ENCODE results near the gene VPS25.

Gene VPS25

DNA sequence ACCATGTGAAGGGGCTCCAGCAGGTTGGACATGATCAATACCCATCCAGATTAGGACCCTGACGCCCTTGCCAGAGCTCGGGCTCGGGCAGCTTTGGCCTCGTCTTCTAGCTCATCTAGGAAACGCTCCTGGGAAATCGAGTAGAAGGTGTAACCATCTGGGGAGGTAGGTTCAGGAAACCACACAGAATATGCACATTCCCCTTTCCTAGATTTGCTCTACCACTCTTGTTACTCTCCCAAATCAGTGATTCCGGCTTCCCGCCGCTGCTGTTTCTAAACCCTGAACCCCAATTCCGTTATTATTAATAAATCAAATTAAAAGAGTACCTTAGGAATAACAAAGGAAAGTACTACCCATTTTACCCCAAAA lies 24.7 kb downstream of the VPS25 start:
- POLR2A ChIA-PET = interaction anchor here (0.6 to 2.1 kb wide), 10 partner anchors 10 to 119 kb away, joined by 3 to 16 read pairs (median 3); partner anchors contain the start of genes RAMP2, VPS25 and WNK4
- CTCF ChIA-PET = interaction anchor here (0.9 kb wide), 1 partner anchor 11 kb away, joined by 3 read pairs; no protein-coding TSS in a partner anchor
- no peak for DNase-seq (ENCODE audit: extremely low spot score)
- TF ChIP-seq FOXA1 (IDR thresholded peaks at IDR 0.05) (no peak), HDGF (IDR thresholded peaks at IDR 0.05; ENCODE audit: borderline replicate concordance) (no peak), FOXK2 (IDR thresholded peaks at IDR 0.05) (no peak), TARDBP (IDR thresholded peaks at IDR 0.05) (no peak), FOXM1 (IDR thresholded peaks at IDR 0.05; ENCODE audit: borderline replicate concordance) (no peak), SUZ12 (IDR thresholded peaks at IDR 0.05) (no peak), NFRKB (IDR thresholded peaks at IDR 0.05) (no peak), ZNF384 (IDR thresholded peaks at IDR 0.05) (no peak), BHLHE40 (IDR thresholded peaks at IDR 0.05; ENCODE audit: borderline replicate concordance) (no peak), SP1 (IDR thresholded peaks at IDR 0.05) (no peak), ELF4 (IDR thresholded peaks at IDR 0.05) (no peak), CTBP1 (IDR thresholded peaks at IDR 0.05; ENCODE audit: borderline replicate concordance) (no peak)
- TF ChIP-seq, protein P1, sequence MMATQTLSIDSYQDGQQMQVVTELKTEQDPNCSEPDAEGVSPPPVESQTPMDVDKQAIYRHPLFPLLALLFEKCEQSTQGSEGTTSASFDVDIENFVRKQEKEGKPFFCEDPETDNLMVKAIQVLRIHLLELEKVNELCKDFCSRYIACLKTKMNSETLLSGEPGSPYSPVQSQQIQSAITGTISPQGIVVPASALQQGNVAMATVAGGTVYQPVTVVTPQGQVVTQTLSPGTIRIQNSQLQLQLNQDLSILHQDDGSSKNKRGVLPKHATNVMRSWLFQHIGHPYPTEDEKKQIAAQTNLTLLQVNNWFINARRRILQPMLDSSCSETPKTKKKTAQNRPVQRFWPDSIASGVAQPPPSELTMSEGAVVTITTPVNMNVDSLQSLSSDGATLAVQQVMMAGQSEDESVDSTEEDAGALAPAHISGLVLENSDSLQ (IDR thresholded peaks at IDR 0.05) = no peak

DNA sequence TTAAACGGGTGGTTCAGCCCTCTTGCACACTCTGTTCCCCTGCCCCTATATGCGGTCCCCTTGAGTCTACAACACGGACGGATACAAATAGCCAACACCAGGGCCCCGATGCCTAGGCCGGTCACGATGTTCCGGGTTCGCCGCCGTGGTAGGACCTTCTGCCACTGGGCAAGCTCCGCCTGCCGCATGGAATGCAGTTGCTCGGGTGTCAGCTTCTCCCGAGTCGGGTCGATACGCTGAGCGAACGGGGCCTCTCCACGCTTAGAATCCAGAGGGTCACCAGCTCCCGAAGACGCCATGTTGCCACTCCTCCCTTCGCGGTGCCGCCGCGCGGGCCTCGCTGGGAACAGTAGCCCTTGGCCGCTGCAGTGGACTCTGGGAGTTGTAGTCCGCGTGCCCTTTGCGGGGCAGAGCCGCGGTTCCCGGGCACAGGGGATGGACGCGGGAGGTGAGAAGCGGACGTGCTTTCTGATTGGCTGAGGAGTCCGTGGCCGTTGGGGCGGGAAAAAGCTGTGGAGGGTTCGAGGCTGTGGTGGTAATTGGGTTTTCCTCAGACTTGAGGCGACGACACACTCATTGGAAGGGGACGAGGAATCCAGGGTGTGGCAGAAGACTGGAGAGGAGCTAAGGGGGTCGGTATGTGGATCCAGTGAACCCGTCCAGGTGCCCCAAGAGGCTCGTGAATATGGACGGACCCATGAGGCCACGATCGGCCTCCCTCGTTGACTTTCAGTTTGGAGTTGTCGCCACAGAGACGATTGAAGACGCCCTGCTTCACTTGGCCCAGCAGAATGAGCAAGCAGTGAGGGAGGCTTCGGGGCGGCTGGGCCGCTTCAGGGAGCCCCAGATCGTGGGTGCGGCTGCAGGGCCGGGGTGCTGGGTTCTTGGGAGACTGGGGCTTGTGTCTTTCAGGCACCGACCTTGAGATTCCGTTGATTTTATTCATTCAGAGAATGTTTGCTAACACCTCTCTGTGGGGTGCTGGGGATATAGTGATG lies 25.4 kb downstream of the VPS25 start, which contains the start of the genes CNTD1 and COA3:
CNTD1 (plus strand) TSS at position 479 of the 998 bp plus-strand sequence; CDS start at position 686, 207 bp downstream.
COA3 (minus strand) TSS at position 322 of the 998 bp plus-strand sequence; CDS start at position 299, 23 bp downstream.
- ChIA-PET CTCF (interaction anchor here (0.9 kb wide), 1 partner anchor 12 kb away, joined by 3 read pairs; no protein-coding TSS in a partner anchor), POLR2A (interaction anchor here (0.6 to 2.1 kb wide), 9 partner anchors 11 to 119 kb away, joined by 3 to 16 read pairs (median 3); partner anchors contain the start of genes RAMP2, VPS25 and WNK4)
- DNase-seq (ENCODE audit: extremely low spot score) = peak; percentile 95
- TF ChIP-seq CTBP1 (IDR thresholded peaks at IDR 0.05; ENCODE audit: borderline replicate concordance) = no peak
- peak; percentile 19; the same call in 1 of the 2 replicates for TF ChIP-seq FOXK2 (IDR thresholded peaks at IDR 0.05)
- peak; percentile 100 for TF ChIP-seq L3MBTL2 (conservative IDR thresholded peaks at IDR 0.05)
- TF ChIP-seq ZNF384 (IDR thresholded peaks at IDR 0.05) = no peak

DNA sequence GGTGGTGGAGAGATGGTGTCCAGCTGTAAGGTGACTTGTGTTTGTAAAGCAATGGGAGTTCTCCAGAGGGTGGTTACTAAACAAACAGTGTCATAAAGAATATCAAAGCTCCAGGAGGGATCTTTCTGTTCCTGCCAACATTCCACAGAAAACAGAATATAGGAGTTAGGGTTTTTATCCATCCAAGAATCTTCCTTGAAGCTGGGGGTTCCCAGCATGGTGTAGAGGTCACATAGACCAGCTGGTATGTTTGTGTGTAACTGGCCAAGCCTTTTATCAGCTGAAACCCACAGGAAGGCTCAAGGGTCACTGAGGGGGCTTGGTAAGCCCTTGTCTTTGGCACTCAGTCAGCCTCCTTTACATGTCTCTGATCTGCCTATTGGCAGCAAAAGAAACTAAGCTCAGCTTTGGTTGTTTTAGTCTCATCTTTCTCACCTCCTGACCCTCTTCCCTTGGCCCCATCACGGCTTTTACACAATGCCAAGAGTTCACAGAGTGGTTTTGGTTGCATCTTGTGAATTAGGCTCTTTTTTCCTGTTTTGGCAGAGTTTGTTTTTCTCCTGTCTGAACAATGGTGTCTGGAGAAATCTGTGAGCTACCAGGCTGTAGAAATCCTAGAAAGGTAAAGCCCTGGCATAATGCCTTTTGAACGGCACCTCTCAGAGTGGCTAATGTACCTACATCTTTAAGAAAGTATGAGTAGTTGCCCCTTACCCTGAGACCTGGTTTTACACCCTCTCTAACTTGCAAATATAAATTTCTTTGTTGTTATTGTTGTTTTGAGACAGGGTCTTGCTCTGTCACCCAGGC lies 30.0 kb downstream of the VPS25 start:
- POLR2A ChIA-PET = interaction anchor here (1.0 to 1.3 kb wide), 3 partner anchors 21 to 145 kb away, joined by 3 to 6 read pairs (median 6); partner anchors contain the start of genes BECN1, TUBG2 and VPS25

DNA sequence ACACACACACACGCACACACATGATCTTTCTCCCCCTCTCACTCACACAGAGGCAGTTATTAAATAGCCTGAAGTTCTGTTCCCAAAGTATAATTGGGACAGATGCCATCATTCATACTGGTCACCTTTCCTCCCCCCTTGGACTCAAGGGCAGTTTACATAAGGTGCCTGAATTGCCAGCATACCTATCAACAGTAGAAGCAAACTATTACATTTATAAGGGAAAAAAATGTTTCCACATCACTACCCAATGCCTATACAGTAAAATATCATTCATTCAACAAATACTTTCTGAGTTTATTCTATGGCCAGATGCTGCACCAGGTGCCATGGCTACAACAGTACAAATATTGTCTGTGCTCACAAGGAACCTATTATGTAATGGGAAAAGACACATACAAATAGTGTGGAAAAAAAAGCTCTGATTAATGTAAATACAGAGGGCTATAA lies 31.7 kb downstream of the VPS25 start:
- no peak for DNase-seq (ENCODE audit: extremely low spot score)
- ChIA-PET POLR2A (no interaction called here), CTCF (no interaction called here)
- no peak for TF ChIP-seq ELF4 (IDR thresholded peaks at IDR 0.05)
- TF ChIP-seq FOXM1 (IDR thresholded peaks at IDR 0.05; ENCODE audit: borderline replicate concordance) = no peak
- no peak for TF ChIP-seq ARNT (IDR thresholded peaks at IDR 0.05)
- TF ChIP-seq, protein P1 (IDR thresholded peaks at IDR 0.05) = no peak
- TF ChIP-seq SUZ12 (IDR thresholded peaks at IDR 0.05) = no peak
- TF ChIP-seq ZNF384 (IDR thresholded peaks at IDR 0.05) = no peak
- TF ChIP-seq LEF1 (IDR thresholded peaks at IDR 0.05; ENCODE audit: borderline replicate concordance) = no peak
- TF ChIP-seq HDGF (IDR thresholded peaks at IDR 0.05; ENCODE audit: borderline replicate concordance) = no peak
- no peak for TF ChIP-seq SP1 (IDR thresholded peaks at IDR 0.05)
- no peak for TF ChIP-seq TARDBP (IDR thresholded peaks at IDR 0.05)

More for the DNA sequence above, 30.0 kb downstream of the VPS25 start:
- no peak for TF ChIP-seq LEF1 (IDR thresholded peaks at IDR 0.05; ENCODE audit: borderline replicate concordance)
- TF ChIP-seq ARNT (IDR thresholded peaks at IDR 0.05) = no peak
- TF ChIP-seq SUZ12 (IDR thresholded peaks at IDR 0.05) = no peak
- CTCF ChIA-PET = interaction anchor here (1.8 kb wide), 1 partner anchor 21 kb away, joined by 6 read pairs; the partner anchor contains the start of gene BECN1
- no peak for DNase-seq (ENCODE audit: extremely low spot score)

DNA sequence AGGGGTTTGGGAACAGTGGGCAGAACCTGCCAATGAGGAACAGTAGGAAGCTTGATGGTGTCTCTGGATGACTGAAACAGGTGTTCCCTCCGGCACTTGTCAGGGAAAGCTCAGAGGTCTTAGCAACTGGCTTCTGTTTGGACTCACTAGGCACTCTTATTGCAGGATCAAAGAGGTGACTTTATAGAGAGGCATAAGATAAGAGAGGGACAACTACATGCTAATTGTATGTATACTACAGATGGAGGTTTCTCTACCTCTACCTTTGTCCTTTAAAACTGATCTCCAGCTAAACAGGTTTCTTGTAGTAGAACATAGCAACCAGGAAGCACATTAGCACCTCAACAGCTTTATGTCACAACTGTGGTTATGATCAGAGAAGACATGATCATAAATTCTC lies 33.0 kb downstream of the VPS25 start:
- ChIA-PET CTCF (no interaction called here), POLR2A (interaction anchor here (0.9 kb wide), 2 partner anchors 18 to 240 kb away, joined by 3 read pairs; partner anchors contain the start of genes BECN1 and MLX)
- no peak for DNase-seq (ENCODE audit: extremely low spot score)
- TF ChIP-seq CTBP1 (IDR thresholded peaks at IDR 0.05; ENCODE audit: borderline replicate concordance) = no peak
- TF ChIP-seq FOXK2 (IDR thresholded peaks at IDR 0.05) = no peak
- TF ChIP-seq SUZ12 (IDR thresholded peaks at IDR 0.05) = no peak
- no peak for TF ChIP-seq SP1 (IDR thresholded peaks at IDR 0.05)
- TF ChIP-seq L3MBTL2 (conservative IDR thresholded peaks at IDR 0.05) = no peak
- TF ChIP-seq FOXA1 (IDR thresholded peaks at IDR 0.05) = no peak

DNA sequence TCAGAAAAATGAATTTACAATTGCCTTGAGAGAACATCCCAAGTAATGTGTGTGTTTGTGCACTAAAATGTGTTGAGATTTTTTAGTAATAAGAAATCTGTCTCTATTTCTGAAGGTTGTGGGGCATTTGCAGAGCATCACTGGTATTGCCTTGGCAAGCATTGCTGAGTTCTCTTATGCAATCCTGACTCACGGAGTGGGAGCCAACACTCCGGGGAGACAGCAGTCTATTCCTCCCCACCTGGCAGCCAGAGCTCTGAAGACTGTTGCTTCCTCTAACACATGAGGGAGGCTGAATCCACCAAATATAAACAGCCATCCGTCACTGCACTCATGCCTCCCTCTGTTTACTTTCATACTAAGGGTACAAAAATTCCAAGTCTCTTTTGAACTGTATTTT lies 36.0 kb downstream of the VPS25 start:
- no peak for TF ChIP-seq L3MBTL2 (conservative IDR thresholded peaks at IDR 0.05)
- TF ChIP-seq SUZ12 (IDR thresholded peaks at IDR 0.05) = no peak
- no peak for TF ChIP-seq CTBP1 (IDR thresholded peaks at IDR 0.05; ENCODE audit: borderline replicate concordance)
- TF ChIP-seq ELF4 (IDR thresholded peaks at IDR 0.05) = no peak
- DNase-seq (ENCODE audit: extremely low spot score) = no peak
- ChIA-PET CTCF (no interaction called here), POLR2A (interaction anchor here (0.9 kb wide), 1 partner anchor 15 kb away, joined by 4 read pairs; the partner anchor contains the start of gene BECN1)
